H7 (cell line): ENCODE measurements around the gene CCNB3. TPM values are rescaled to one million over a fixed set of nuclear protein-coding genes. Genes with fewer than 3 reads are reported as not detected.

Experiments
- DNase-seq: peaks from one replicate; pipeline ENCODE4 v3.0.0; 2012
- H3K27me3 ChIP-seq: 2 replicates; pipeline ENCODE4 v1.6.0; 2011; ENCODE audit warnings: mild to moderate bottlenecking, low read length; ENCODE audit not compliant: control insufficient read depth, insufficient read depth
- H3K36me3 ChIP-seq: replicated peaks from 2 replicates; pipeline ENCODE4 v1.5.1; 2011; ENCODE audit warnings: low read length; ENCODE audit not compliant: control insufficient read depth, insufficient read depth
- H3K4me3 ChIP-seq: 2 replicates; pipeline ENCODE4 v1.5.1; 2011; ENCODE audit warnings: low read depth, mild to moderate bottlenecking, control low read depth, low read length, moderate library complexity; ENCODE audit not compliant: insufficient read depth
- total RNA-seq: library from RNA; depleted of rRNA; stranded (reverse); fragments of >200 nt; shearing (Covaris generic); gene quantifications from 2 replicates; pipeline ENCODE4 v1.2.3, GENCODE V29; 2014; rRNA removed

Gene CCNB3
- 0.10 and 1.00 TPM in 2 replicates for total RNA-seq

- DNase-seq, result peak; percentile 67
- Histone ChIP-seq H3K36me3 (no peaks in the 10 kb centered on the region), H3K4me3 (no peak within 1 kb of the TSS; the same call in 1 of the 2 replicates), H3K27me3 (no peaks in the 10 kb centered on the region)
These were observed at the start of gene CCNB3 for GRCh38 chrX:50204364-50204899. TSS of gene CCNB3 (plus strand) at chrX:50204765. CDS start at chrX:50285164, 80,399 bp downstream.

DNA sequence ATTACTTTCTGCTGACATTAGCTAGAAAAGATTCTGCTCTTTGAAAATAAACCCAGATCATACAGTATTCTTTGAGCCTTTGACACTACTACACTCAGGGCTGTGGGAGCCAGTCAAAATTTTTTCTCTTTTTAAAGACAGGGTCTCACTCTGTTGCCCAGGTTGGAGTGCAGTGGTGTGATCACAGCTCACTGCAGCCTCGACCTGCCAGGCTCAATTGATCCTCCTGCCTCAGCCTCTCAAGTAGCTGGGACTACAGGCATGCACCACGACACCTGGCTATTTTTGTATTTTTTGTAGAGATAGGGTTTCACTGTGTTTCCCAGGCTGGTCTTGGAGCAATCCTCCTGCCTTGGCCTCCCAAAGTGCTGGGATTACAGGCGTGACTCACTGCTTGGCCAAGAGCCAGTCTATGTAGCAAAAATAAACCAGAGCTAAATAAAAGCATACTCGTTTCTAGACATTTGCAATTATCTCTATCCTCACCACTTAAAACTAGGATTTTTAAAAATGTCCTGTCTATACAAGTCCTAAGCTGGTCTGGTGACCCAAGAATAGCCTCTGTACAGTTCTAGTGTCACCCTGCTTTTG is 46.9 kb upstream of the CCNB3 start:
- Histone ChIP-seq H3K27me3 (no peaks in the 10 kb centered on the region), H3K4me3 (no peak overlapping the region), H3K36me3 (no peaks in the 10 kb centered on the region)
- no peak for DNase-seq

- no peak for DNase-seq
- Histone ChIP-seq H3K27me3 (no peaks in the 10 kb centered on the region), H3K36me3 (no peaks in the 10 kb centered on the region), H3K4me3 (no peak overlapping the region)
These were observed 46.0 kb upstream of the CCNB3 start for GRCh38 chrX:50158593-50158992.

DNA sequence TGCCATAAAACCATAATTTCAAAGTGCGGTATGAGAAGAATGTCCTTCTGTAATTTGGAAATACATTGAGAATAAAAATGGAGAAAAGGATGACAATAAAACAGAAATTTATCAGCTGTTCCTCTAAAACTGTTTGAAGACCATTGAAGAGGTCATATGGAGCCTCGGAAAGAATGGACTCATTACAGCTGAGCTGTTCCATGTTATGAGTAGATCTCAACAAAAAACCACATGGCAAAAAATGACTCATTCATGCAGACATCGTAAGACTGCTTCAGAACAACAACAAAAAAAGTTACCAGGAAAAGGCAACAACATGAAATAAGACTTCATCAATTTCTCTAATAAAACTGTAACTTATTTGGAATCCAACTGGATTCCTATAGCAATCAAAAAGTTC is 43.4 kb upstream of the CCNB3 start:
- DNase-seq, result no peak
- H3K36me3 ChIP-seq, result no peaks in the 10 kb centered on the region
- no peak overlapping the region for H3K4me3 ChIP-seq

DNA sequence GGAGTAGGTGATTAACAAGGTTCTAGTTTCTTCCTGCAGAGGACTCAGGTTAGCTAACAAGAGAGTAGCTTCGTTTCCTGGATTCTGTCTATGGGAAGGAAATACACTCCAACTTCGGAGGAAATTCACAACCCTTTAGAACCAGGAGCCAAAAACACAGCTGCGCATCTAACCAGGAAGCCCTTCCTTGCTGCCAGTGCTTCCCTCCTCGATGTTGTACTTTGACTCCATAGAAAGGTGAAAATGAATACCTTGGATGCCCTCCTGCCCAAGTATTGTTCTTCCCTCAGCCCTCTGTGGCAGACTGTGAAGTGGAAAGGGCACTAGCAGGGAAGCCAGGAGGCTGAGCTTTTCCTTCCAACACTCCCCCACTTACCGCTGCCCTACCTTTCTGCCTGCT is 38.8 kb upstream of the CCNB3 start:
- no peak for DNase-seq
- no peak overlapping the region for H3K4me3 ChIP-seq
- H3K36me3 ChIP-seq, result no peaks in the 10 kb centered on the region
- H3K27me3 ChIP-seq, result no peaks in the 10 kb centered on the region

More for the DNA sequence above, 43.4 kb upstream of the CCNB3 start:
- H3K27me3 ChIP-seq, result no peaks in the 10 kb centered on the region

DNA sequence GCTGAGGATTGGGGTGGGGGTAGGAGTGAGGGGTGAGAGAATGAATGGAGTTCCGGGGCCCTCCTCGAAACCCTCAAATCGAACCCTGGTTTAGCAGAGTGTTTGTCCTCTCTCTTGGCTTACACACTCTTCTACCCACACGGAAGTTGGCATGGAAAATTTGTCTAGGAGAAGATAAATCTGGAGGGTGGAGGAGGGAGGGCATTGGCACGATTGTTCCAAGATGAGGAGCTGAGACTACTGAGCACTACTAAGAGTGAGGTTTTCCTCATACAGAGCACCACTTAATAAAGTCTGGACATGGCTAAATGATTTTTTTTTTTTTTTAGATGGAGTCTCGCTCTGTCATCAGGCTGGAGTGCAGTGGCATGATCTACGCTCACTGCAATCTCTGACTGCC is 37.2 kb upstream of the CCNB3 start:
- no peaks in the 10 kb centered on the region for H3K36me3 ChIP-seq
- no peak overlapping the region for H3K4me3 ChIP-seq
- no peaks in the 10 kb centered on the region for H3K27me3 ChIP-seq
- DNase-seq, result no peak

DNA sequence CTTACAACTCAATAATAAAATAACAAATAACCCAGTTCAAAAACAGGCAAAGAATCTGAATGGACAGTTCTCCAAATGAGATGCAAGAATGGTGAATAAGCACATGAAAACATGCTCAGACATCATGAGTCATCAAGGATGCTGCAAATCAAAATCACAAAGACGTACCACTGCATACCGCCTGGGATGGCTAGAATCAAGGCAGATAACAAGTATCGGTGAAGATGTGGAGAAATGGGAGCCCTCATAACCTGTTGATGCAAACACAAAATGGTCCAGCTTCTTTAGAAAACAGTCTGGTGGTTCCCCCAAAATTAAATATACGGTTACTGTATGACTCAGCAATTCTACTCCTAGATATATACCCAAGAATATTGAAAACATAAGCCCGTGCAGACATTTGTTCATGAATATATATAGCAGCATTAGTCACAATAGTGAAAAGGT is 36.3 kb upstream of the CCNB3 start:
- no peak for DNase-seq
- no peak overlapping the region for H3K4me3 ChIP-seq
- H3K36me3 ChIP-seq, result no peaks in the 10 kb centered on the region
- H3K27me3 ChIP-seq, result no peaks in the 10 kb centered on the region

- Histone ChIP-seq H3K27me3 (no peaks in the 10 kb centered on the region), H3K36me3 (no peaks in the 10 kb centered on the region), H3K4me3 (no peak overlapping the region)
- DNase-seq, result no peak
These were observed 34.8 kb upstream of the CCNB3 start for GRCh38 chrX:50169717-50170116.

GRCh38 chrX:50180073-50180940 is 24.3 kb upstream of the CCNB3 start:
- peak; percentile 20 for DNase-seq
- Histone ChIP-seq H3K27me3 (no peaks in the 10 kb centered on the region; the same call in 1 of the 2 replicates), H3K4me3 (no peak overlapping the region), H3K36me3 (no peaks in the 10 kb centered on the region)

DNA sequence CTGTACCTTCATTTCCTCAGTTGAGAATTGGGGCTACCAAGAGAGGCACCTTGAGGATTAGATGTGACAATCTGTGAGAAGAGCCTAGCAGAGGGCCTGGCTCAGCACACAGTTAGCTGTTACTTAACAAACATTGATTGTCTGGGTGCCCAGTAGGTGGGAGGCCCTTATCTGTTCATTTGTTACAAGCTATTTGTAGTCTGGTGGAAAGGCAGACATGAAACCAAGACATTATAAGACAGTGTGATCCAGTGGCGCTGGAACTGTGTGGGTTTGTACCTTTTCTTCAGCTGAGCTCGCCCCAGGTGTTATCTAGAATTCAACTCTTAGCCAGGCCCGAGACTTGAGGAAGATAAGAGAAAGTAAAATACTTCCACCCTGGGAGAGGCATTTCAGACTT is 20.7 kb upstream of the CCNB3 start:
- no peak overlapping the region for H3K4me3 ChIP-seq
- H3K36me3 ChIP-seq, result no peaks in the 10 kb centered on the region
- no peaks in the 10 kb centered on the region; the same call in 1 of the 2 replicates for H3K27me3 ChIP-seq
- no peak for DNase-seq

GRCh38 chrX:50188859-50189600 is 15.5 kb upstream of the CCNB3 start:
- DNase-seq, result no peak
- no peaks in the 10 kb centered on the region for H3K27me3 ChIP-seq
- H3K36me3 ChIP-seq, result no peaks in the 10 kb centered on the region
- no peak overlapping the region for H3K4me3 ChIP-seq

DNA sequence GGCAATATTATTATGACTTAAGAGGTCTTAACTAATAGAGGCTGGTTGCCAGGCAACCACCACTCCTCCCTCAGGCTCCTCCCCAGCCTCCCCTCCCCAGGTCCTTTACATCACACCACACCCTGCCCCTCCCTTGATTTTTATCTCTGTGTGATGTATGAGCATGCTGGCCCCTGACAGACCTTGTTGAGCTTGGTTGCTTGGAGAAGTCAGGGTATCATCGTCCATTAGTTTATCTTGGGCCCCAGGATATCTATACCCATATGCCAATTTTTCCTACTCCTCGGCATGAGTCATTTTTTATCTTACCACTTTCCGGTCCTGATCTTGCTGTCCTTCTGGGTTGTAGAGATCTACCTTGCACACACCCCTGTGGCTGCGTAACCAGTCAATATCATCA is 6.2 kb upstream of the CCNB3 start:
- Histone ChIP-seq H3K36me3 (no peaks in the 10 kb centered on the region), H3K4me3 (no peak overlapping the region), H3K27me3 (no peaks in the 10 kb centered on the region)
- DNase-seq, result no peak

- DNase-seq, result no peak
- Histone ChIP-seq H3K27me3 (no peaks in the 10 kb centered on the region), H3K36me3 (no peaks in the 10 kb centered on the region), H3K4me3 (no peak within 1 kb of the TSS)
These were observed 3.7 kb upstream of the CCNB3 start, which contains the start of gene AKAP4 for GRCh38 chrX:50200907-50201306. TSS of gene AKAP4 (minus strand) at chrX:50201007. CDS start at chrX:50200889, 118 bp downstream.

DNA sequence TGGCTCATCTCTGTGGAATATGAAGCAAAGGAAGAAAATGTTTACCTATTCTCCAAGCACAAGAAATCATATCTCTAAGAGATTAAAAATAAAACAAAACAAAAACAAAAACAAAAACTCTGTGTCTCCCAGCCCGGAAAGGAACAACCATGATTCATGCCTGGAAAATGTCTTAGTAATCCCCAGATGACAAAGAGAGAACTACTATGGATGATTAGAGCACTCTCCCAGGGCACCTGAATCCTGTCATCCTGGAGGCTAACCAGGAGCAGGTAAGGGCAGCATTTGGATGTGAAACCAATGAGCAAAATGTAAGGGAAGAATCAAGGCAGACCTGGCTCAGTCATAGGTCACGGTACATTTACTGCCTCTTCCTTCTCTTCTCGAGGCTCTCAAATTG is 2.0 kb upstream of the CCNB3 start:
- no peak for DNase-seq
- no peaks in the 10 kb centered on the region for H3K27me3 ChIP-seq
- H3K4me3 ChIP-seq, result no peak overlapping the region
- H3K36me3 ChIP-seq, result no peaks in the 10 kb centered on the region
